Chondrocyte (in vitro differentiated cells): ENCODE results near the gene CRYGN. TPM values are rescaled to one million over a fixed set of nuclear protein-coding genes. Genes with fewer than 3 reads are reported as not detected.

Source experiments
- DNase-seq: peaks from one replicate; pipeline ENCODE4 v3.0.0; 2021; ENCODE audit warnings: mixed read lengths, low spot score
- H3K27ac Mint-ChIP-seq: one replicate; pipeline ENCODE4 v1.8.0; 2021; ENCODE audit warnings: mild to moderate bottlenecking, moderate library complexity, mixed read lengths; ENCODE audit not compliant: unreplicated experiment
- H3K27me3 Mint-ChIP-seq: 2 replicates; pipeline ENCODE4 v1.8.0; 2021; ENCODE audit warnings: low read depth, mixed read lengths
- H3K36me3 Mint-ChIP-seq: 2 replicates; pipeline ENCODE4 v1.8.0; 2021; ENCODE audit warnings: low read depth, mixed read lengths
- H3K4me1 Mint-ChIP-seq: 2 replicates; pipeline ENCODE4 v1.8.0; 2021; ENCODE audit warnings: low read depth, mild to moderate bottlenecking, mixed read lengths
- H3K4me3 Mint-ChIP-seq: one replicate; pipeline ENCODE4 v1.8.0; 2021; ENCODE audit warnings: mild to moderate bottlenecking, moderate library complexity, mixed read lengths; ENCODE audit not compliant: unreplicated experiment
- H3K9me3 Mint-ChIP-seq: 2 replicates; pipeline ENCODE4 v1.8.0; 2021; ENCODE audit warnings: low read depth, mixed read lengths
- total RNA-seq: library from RNA; stranded (reverse); gene quantifications from 3 replicates; pipeline ENCODE4 v1.2.1, GENCODE V29; 2021
- TF ChIP-seq, protein P1 (sequence below): fragments of 200-600 bp; sonication (generic); IDR thresholded peaks from 2 replicates; pipeline ENCODE4 v1.5.0; 2021; ENCODE audit warnings: antibody characterized with exemption, mild to moderate bottlenecking, moderate library complexity

The CRYGN gene
- total RNA-seq, 1 donor from 2014 or later: not detected

DNA sequence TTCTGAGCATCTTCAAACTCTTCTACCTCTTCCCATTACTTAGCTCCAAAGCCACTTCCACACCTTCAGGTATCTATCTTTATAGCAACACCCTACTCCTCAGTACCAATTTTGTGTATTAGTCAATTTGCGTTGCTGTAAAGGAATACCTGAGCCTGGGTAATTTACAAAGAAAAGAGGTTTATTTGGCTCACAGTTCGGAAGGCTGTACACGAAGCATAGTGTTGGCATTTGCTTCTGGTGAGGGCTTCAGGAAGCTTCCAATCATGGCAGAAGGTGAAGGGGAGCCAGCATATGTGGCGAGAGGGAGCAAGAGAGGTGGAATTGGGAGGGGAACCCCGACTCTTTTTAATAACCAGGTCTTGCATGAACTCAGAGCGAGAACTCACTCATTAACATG is 17.6 kb upstream of the CRYGN start:
- H3K4me3 Mint-ChIP-seq: no peak overlapping the region
- peaks cover 23% of the 10 kb centered on the region for H3K4me1 Mint-ChIP-seq

DNA sequence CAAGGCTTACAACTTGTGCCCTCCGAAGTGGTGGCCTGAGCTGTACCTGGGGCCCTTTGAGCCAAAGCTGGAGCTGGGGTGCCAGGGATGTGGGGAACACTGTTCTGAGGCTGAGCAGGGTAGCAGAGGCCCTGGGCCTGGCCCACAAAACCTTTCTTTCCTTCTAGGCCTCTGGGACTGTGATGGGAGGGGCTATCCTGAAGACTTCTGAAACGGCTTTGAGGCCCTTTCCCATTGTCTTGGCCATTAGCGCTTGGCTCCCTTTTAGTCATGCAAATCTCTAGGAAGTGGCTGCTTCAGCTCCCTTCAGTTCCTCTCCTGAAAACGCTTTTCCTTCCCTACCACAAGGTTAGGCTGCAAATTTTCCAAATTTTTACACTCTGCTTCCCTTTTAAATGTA is 16.8 kb upstream of the CRYGN start:
- peaks cover 23% of the 10 kb centered on the region for H3K4me1 Mint-ChIP-seq

More for the DNA sequence above, 17.6 kb upstream of the CRYGN start:
- H3K27me3 Mint-ChIP-seq: no peaks in the 10 kb centered on the region
- TF ChIP-seq, protein P1, sequence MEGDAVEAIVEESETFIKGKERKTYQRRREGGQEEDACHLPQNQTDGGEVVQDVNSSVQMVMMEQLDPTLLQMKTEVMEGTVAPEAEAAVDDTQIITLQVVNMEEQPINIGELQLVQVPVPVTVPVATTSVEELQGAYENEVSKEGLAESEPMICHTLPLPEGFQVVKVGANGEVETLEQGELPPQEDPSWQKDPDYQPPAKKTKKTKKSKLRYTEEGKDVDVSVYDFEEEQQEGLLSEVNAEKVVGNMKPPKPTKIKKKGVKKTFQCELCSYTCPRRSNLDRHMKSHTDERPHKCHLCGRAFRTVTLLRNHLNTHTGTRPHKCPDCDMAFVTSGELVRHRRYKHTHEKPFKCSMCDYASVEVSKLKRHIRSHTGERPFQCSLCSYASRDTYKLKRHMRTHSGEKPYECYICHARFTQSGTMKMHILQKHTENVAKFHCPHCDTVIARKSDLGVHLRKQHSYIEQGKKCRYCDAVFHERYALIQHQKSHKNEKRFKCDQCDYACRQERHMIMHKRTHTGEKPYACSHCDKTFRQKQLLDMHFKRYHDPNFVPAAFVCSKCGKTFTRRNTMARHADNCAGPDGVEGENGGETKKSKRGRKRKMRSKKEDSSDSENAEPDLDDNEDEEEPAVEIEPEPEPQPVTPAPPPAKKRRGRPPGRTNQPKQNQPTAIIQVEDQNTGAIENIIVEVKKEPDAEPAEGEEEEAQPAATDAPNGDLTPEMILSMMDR: no peak
- peaks cover under 1% of the 10 kb centered on the region for H3K36me3 Mint-ChIP-seq
- H3K9me3 Mint-ChIP-seq: peaks cover 5% of the 10 kb centered on the region
- H3K27ac Mint-ChIP-seq: no peak overlapping the region
- no peak for DNase-seq

DNA sequence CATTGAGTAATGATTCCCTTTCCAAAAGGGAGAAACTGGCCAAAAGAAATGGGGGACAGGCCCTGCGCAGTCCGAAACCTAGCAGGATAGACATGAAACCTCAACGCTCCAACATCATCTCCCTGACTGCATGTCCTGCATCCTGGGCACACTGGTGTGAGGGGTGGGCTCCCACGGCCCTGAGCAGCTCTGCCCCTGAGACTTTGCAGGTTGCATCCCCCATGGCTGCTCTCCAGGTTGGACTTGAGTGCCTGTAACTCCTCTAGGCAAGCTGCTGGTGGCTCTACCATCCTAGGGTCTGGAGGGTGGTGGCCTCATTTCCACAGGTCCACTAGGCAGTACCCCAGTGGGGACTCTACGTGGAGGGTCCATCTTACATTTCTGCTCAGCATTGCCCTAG is 16.3 kb upstream of the CRYGN start:
- Mint-ChIP-seq H3K4me3 (no peak overlapping the region), H3K27me3 (peaks cover 5% of the 10 kb centered on the region), H3K27ac (no peak overlapping the region), H3K4me1 (peaks cover 21% of the 10 kb centered on the region), H3K9me3 (no peaks in the 10 kb centered on the region), H3K36me3 (no peaks in the 10 kb centered on the region)
- TF ChIP-seq, protein P1: no peak
- no peak for DNase-seq

More for the DNA sequence above, 16.8 kb upstream of the CRYGN start:
- Mint-ChIP-seq H3K4me3 (no peak overlapping the region), H3K9me3 (no peaks in the 10 kb centered on the region), H3K27ac (no peak overlapping the region), H3K36me3 (no peaks in the 10 kb centered on the region), H3K27me3 (peaks cover 4% of the 10 kb centered on the region)
- TF ChIP-seq, protein P1: no peak
- DNase-seq: no peak

DNA sequence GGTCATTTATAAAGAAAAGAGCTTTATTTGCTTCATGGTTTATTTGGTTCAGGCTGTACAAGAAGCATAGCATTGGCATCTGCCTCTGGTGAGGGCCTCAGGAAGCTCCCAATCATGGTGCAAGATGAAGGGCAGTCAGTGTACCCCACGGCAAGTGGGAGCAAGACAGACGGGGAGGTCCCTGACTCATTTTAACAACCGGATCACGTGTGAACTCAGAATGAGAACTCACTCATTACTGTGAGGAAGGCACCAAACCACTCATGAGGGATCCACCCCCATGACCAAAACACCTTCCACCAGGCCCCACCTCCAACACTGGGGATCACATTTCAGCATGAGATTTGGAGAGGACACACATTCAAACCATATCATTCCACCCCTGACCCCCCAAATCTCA is 15.7 kb upstream of the CRYGN start:
- no peak for DNase-seq
- Mint-ChIP-seq H3K9me3 (no peaks in the 10 kb centered on the region), H3K4me3 (no peak overlapping the region), H3K27me3 (peaks cover 5% of the 10 kb centered on the region), H3K36me3 (no peaks in the 10 kb centered on the region), H3K27ac (no peak overlapping the region), H3K4me1 (peaks cover 15% of the 10 kb centered on the region)
- TF ChIP-seq, protein P1: no peak

DNA sequence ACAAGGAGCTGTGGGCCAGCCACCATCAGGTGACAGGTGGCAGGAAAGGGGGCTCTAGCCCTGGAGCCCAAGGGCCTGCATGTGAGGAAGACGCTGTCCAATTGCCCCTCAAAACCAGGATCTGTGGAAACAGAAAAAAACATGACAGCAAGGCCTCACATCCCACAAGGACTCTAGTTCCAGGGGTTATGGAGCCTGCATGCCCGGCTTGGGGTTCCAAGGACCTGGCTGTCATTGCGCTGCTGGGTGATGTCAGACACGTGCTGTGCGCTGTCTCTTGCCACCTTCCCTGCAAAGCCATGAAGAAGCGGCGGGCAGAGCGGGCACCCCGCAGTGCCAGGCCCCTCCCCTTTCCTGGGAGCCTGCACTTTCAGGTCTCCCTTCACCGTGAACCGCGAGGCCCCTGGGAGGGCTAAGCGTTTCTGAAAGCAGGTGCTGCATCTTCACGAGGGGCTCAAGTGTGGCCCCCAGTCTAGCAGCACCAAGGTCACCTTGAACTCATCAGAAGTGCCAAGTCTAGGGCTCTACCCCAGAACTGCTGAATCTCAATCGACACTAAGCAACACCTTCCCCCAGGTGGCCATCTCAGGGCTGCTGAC is 15.1 kb upstream of the CRYGN start:
- no peak overlapping the region for H3K4me3 Mint-ChIP-seq
- no peak for DNase-seq
- H3K9me3 Mint-ChIP-seq: no peaks in the 10 kb centered on the region
- H3K27me3 Mint-ChIP-seq: peaks cover 5% of the 10 kb centered on the region
- TF ChIP-seq, protein P1: no peak
- peaks cover 8% of the 10 kb centered on the region for H3K4me1 Mint-ChIP-seq
- H3K27ac Mint-ChIP-seq: no peak overlapping the region
- no peaks in the 10 kb centered on the region for H3K36me3 Mint-ChIP-seq
